ENCODE measurements around the gene ATP6V1E1. TPM values are rescaled to one million over a fixed set of nuclear protein-coding genes. Genes with fewer than 3 reads are reported as not detected.

The ATP6V1E1 gene
- total and polyA plus RNA-seq, 2 donors from 2014 or later: 138 to 443 TPM

DNA sequence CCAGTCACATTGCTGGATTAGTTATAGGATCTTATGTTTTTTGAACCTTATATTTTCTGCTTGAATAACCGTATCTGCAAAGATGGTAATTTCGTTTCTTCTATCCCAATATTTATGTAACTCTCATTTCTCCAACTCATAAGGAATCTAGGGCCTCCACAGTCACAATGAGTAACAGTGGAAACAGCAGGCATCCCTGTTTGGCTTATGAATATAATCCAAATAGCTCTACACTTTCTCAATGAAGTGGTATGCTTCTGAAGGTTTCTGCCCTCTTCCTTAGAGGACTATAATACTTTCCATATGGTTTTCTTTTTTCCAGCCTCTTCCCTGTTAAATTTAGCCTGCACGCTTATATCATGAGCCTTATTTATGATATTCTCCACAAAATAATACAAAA lies 16.5 kb downstream of the ATP6V1E1 start:
- H3K36me3 ChIP-seq (ENCODE audit: control insufficient read depth in 2 of 3, insufficient read depth in 3 of 3, low read length in 3 of 3): peaks cover 10 to 27% (median 13%) of the 10 kb centered on the region in 3 donors
- H3K4me1 ChIP-seq (ENCODE audit: control insufficient read depth in 2 of 3, insufficient read depth in 2 of 3, low read depth in 1 of 3, low read length in 3 of 3): no peaks in the 10 kb centered on the region
- H3K9ac ChIP-seq (ENCODE audit: low read length in 3 of 3): no peak overlapping the region
- no peak for FAIRE-seq
- H3K4me3 ChIP-seq (ENCODE audit: low read length in 3 of 3): no peak overlapping the region
- no peaks in the 10 kb centered on the region for H3K27me3 ChIP-seq (ENCODE audit: control insufficient read depth, insufficient read depth, low read length)
- H3K9me3 ChIP-seq (ENCODE audit: control insufficient read depth in 2 of 3, insufficient read depth in 1 of 3, low read length in 3 of 3): no peaks in the 10 kb centered on the region
- TF ChIP-seq, protein P1, sequence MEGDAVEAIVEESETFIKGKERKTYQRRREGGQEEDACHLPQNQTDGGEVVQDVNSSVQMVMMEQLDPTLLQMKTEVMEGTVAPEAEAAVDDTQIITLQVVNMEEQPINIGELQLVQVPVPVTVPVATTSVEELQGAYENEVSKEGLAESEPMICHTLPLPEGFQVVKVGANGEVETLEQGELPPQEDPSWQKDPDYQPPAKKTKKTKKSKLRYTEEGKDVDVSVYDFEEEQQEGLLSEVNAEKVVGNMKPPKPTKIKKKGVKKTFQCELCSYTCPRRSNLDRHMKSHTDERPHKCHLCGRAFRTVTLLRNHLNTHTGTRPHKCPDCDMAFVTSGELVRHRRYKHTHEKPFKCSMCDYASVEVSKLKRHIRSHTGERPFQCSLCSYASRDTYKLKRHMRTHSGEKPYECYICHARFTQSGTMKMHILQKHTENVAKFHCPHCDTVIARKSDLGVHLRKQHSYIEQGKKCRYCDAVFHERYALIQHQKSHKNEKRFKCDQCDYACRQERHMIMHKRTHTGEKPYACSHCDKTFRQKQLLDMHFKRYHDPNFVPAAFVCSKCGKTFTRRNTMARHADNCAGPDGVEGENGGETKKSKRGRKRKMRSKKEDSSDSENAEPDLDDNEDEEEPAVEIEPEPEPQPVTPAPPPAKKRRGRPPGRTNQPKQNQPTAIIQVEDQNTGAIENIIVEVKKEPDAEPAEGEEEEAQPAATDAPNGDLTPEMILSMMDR (IDR thresholded peaks at IDR 0.05; ENCODE audit: borderline replicate concordance, extremely low read depth, insufficient read depth): no peak
- intact Hi-C loops (cut with DNase I): no loop called here
- DNase-seq: no peak
- no peak overlapping the region for H3K27ac ChIP-seq (ENCODE audit: low read depth in 2 of 2, low read length in 2 of 2)

DNA sequence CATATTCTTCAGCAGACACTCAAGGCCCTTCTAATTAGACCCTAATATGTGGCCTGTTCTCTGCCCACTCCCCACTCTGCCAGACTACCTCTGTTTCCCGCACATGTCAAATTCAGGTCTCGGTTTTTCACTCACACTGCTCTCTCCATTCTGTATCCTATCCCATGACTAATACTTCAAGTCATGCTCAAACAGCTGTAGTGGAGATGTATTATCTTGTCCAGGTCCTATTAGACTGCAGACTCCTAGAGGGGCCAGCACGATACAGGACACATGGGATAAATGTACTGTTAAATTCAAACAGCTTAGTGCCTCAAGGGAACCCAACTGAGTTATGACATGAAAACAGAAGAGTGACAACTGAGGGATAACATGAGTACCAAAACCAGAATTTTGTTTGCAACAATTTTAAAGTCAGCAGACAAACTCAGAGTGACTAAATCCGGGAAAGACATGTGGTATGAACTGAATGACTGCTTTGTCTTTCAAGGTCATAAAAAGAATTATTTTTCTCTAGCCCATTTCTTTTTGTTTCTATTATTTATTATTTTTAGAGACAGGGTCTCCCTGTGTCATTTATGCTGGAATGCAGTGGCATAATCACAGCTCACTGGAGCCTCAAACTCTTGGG lies 20.5 kb downstream of the ATP6V1E1 start:
- no peaks in the 10 kb centered on the region for H3K27me3 ChIP-seq (ENCODE audit: control insufficient read depth, insufficient read depth, low read length)
- FAIRE-seq (no peak), DNase-seq (no peak)
- H3K4me1 ChIP-seq (ENCODE audit: control insufficient read depth in 2 of 3, insufficient read depth in 2 of 3, low read depth in 1 of 3, low read length in 3 of 3): no peaks in the 10 kb centered on the region
- H3K9me3 ChIP-seq (ENCODE audit: control insufficient read depth in 2 of 3, insufficient read depth in 1 of 3, low read length in 3 of 3): no peaks in the 10 kb centered on the region
- TF ChIP-seq, protein P1 (IDR thresholded peaks at IDR 0.05; ENCODE audit: borderline replicate concordance, extremely low read depth, insufficient read depth): no peak
- peaks cover 9 to 25% (median 15%) of the 10 kb centered on the region in 3 donors for H3K36me3 ChIP-seq (ENCODE audit: control insufficient read depth in 2 of 3, insufficient read depth in 3 of 3, low read length in 3 of 3)
- H3K27ac ChIP-seq (ENCODE audit: low read depth in 2 of 2, low read length in 2 of 2): no peak overlapping the region
- H3K4me3 ChIP-seq (ENCODE audit: low read length in 3 of 3): no peak overlapping the region
- H3K9ac ChIP-seq (ENCODE audit: low read length in 3 of 3): no peak overlapping the region
- intact Hi-C loops (cut with DNase I): no loop called here

DNA sequence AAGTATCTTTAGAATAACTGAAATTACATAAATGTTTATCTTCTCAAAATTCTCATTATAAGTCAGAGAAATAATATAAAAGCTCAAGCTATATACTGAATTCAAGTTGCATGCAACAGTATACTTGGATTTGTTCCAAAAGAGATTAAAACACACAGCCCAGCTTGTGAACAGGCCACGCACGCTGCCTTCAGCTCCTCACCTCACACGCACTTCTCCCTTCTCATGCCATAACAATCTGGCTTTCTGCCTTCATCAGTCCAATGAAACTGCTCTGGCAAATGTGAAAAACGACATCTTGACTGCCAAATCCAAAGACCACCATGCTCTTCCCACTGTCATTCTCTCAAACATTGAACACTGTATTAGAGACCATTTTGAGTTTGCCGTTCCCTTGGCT lies 22.1 kb downstream of the ATP6V1E1 start:
- no peak for FAIRE-seq
- TF ChIP-seq, protein P1 (IDR thresholded peaks at IDR 0.05; ENCODE audit: borderline replicate concordance, extremely low read depth, insufficient read depth): no peak
- no peak overlapping the region for H3K27ac ChIP-seq (ENCODE audit: low read depth in 2 of 2, low read length in 2 of 2)

More for the DNA sequence above, 22.1 kb downstream of the ATP6V1E1 start:
- Histone ChIP-seq H3K4me1 (ENCODE audit: control insufficient read depth in 2 of 3, insufficient read depth in 2 of 3, low read depth in 1 of 3, low read length in 3 of 3) (no peaks in the 10 kb centered on the region), H3K36me3 (ENCODE audit: control insufficient read depth in 2 of 3, insufficient read depth in 3 of 3, low read length in 3 of 3) (peaks cover 0 to 11% (median 6%) of the 10 kb centered on the region in 3 donors), H3K9me3 (ENCODE audit: control insufficient read depth in 2 of 3, insufficient read depth in 1 of 3, low read length in 3 of 3) (no peaks in the 10 kb centered on the region), H3K27me3 (ENCODE audit: control insufficient read depth, insufficient read depth, low read length) (no peaks in the 10 kb centered on the region), H3K4me3 (ENCODE audit: low read length in 3 of 3) (no peak overlapping the region), H3K9ac (ENCODE audit: low read length in 3 of 3) (peak overlapping the region in 1 of 3 donors; percentile 31)
- peak in 2 of 5 donors; percentile 8 to 10 for DNase-seq
- intact Hi-C loops (cut with DNase I): no loop called here

Data from kidney (tissue), 14 donors.